ENCODE data around the gene POP4.
"Not testable (repeated sequence)": the region's sequence is repeated elsewhere in the genome, so short reads cannot be mapped to it uniquely, and the experiment has no call there.

POP4 gene

GRCh38 chr19:29625186-29625651 lies 19.1 kb downstream of the POP4 start:
- Histone ChIP-seq H3K4me1 (ENCODE audit: insufficient read depth, low read length) (no peaks in the 10 kb centered on the region; the same call in 1 of the 2 replicates), H3K9ac (ENCODE audit: low read depth, low read length) (peak overlapping the region; percentile 41; the same call in 1 of the 2 replicates), H3K36me3 (ENCODE audit: insufficient read depth, low read depth, low read length) (no peaks in the 10 kb centered on the region), H3K9me3 (ENCODE audit: insufficient read depth, low read depth, low read length) (no peaks in the 10 kb centered on the region), H3K4me3 (ENCODE audit: low read length) (no peak overlapping the region), H3K27ac (ENCODE audit: low read length) (no peak overlapping the region), H3K27me3 (ENCODE audit: insufficient read depth, low read length) (no peaks in the 10 kb centered on the region; the same call in 1 of the 2 replicates)

DNA sequence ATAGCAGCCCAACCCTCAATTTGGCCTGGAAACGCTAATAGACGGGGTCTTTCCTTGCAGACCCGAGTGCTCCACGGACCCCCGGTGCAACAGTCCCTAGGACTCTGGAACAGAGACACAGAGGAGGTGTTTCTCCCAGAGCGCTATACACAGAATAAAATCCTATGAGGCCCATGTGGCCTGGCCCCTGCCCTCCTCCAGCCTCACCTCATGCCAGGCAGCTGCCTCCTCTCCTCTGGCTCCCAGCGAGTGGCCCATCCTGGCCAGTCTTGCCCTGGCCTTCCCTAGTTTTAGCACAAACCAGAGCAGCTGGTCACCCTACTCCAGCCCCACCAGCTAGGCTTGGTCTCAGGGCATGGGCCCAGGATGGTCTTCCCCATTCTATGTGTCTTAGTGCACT lies 20.3 kb downstream of the POP4 start:
- no peaks in the 10 kb centered on the region for H3K36me3 ChIP-seq (ENCODE audit: insufficient read depth, low read depth, low read length)
- no peak overlapping the region for H3K9ac ChIP-seq (ENCODE audit: low read depth, low read length)
- no peaks in the 10 kb centered on the region for H3K27me3 ChIP-seq (ENCODE audit: insufficient read depth, low read length)
- no peak overlapping the region for H3K27ac ChIP-seq (ENCODE audit: low read length)
- no peaks in the 10 kb centered on the region for H3K9me3 ChIP-seq (ENCODE audit: insufficient read depth, low read depth, low read length)
- H3K4me1 ChIP-seq (ENCODE audit: insufficient read depth, low read length) = no peaks in the 10 kb centered on the region; the same call in 1 of the 2 replicates
- no peak overlapping the region for H3K4me3 ChIP-seq (ENCODE audit: low read length)

- not testable (repeated sequence) for H3K36me3 ChIP-seq (ENCODE audit: insufficient read depth, low read depth, low read length); H3K4me1 ChIP-seq (ENCODE audit: insufficient read depth, low read length); H3K9me3 ChIP-seq (ENCODE audit: insufficient read depth, low read depth, low read length)
These were observed 20.7 kb downstream of the POP4 start for GRCh38 chr19:29626832-29627231.

DNA sequence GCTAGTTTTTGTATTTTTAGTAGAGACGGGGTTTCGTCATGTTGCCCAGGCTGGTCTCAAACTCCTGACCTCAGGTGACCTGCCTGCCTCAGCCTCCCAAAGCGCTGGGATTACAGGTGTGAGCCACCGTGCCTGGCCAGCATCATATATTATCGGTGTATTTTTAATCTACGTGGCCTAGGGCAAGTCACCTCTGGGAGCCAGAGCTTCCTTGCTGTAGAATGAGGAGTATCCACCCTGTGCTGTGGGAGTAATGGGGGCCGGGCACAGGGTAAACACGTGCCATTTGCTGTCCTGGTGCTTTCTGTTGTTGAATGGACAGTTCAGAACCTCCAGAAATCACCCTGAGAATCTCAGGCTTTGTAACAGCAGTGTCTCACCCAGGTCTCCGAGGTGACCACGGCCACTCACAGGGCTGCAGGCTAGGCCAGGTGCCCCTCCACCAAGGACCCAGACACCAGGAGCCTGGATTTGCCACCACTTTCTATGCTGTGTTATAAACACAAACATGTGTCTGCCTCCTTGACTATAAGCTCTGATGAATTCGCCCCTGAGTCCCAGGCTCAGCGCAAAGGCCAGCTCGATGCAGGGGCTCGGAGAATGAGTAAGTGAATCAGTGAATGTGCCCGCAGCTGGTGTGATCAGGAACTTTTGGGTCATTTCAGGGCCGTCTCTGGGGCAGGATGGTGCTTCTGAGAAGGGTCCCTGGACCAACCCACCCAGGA lies 22.7 kb downstream of the POP4 start:
- Histone ChIP-seq H3K27me3 (ENCODE audit: insufficient read depth, low read length) (no peaks in the 10 kb centered on the region), H3K4me1 (ENCODE audit: insufficient read depth, low read length) (no peaks in the 10 kb centered on the region; the same call in 1 of the 2 replicates), H3K36me3 (ENCODE audit: insufficient read depth, low read depth, low read length) (no peaks in the 10 kb centered on the region), H3K4me3 (ENCODE audit: low read length) (no peak overlapping the region), H3K9me3 (ENCODE audit: insufficient read depth, low read depth, low read length) (no peaks in the 10 kb centered on the region), H3K27ac (ENCODE audit: low read length) (no peak overlapping the region), H3K9ac (ENCODE audit: low read depth, low read length) (no peak overlapping the region)

More at GRCh38 chr19:29626832-29627231, 20.7 kb downstream of the POP4 start:
- H3K9ac ChIP-seq (ENCODE audit: low read depth, low read length); H3K27me3 ChIP-seq (ENCODE audit: insufficient read depth, low read length); H3K4me3 ChIP-seq (ENCODE audit: low read length); H3K27ac ChIP-seq (ENCODE audit: low read length): not testable (repeated sequence)

DNA sequence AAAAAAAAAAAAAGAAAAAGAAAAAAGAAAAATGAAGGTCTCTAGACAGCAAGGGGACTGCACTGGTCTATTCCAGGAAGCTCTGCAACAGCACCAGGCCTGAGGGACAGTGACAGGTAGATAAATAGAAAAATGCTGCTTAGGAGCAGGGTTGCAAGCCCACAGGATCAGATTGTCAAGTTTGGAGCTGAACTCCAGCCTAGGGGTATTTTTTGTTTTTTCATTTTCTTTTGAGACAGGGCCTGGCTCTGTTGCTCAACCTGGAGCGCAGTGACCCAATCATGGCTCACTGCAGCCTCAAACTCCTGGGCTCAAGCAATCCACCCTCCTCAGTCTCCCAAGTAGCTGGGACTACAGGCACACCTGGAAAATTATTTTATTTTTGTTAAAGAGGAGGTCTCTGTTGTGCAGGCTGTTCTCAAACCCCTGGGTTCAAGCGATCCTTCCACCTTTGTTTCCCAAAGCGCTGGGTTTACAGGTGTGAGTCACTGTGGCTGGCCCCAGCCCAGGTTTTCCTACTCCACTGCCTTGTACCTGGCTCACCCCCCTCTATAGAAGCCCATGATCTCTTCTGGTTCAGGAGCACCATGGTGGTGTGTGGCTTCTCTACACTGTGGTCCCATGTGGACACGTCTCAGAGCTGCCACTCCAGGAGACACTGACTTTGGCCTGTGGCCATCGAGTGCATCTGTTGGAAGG lies 23.9 kb downstream of the POP4 start:
- Histone ChIP-seq H3K9ac (ENCODE audit: low read depth, low read length) (no peak overlapping the region), H3K27ac (ENCODE audit: low read length) (no peak overlapping the region), H3K4me3 (ENCODE audit: low read length) (no peak overlapping the region), H3K9me3 (ENCODE audit: insufficient read depth, low read depth, low read length) (no peaks in the 10 kb centered on the region), H3K36me3 (ENCODE audit: insufficient read depth, low read depth, low read length) (no peaks in the 10 kb centered on the region), H3K4me1 (ENCODE audit: insufficient read depth, low read length) (no peaks in the 10 kb centered on the region; the same call in 1 of the 2 replicates), H3K27me3 (ENCODE audit: insufficient read depth, low read length) (no peaks in the 10 kb centered on the region)

- Histone ChIP-seq H3K9ac (ENCODE audit: low read depth, low read length) (no peak overlapping the region), H3K4me1 (ENCODE audit: insufficient read depth, low read length) (no peaks in the 10 kb centered on the region; the same call in 1 of the 2 replicates), H3K27me3 (ENCODE audit: insufficient read depth, low read length) (no peaks in the 10 kb centered on the region), H3K27ac (ENCODE audit: low read length) (no peak overlapping the region), H3K9me3 (ENCODE audit: insufficient read depth, low read depth, low read length) (no peaks in the 10 kb centered on the region), H3K4me3 (ENCODE audit: low read length) (no peak overlapping the region), H3K36me3 (ENCODE audit: insufficient read depth, low read depth, low read length) (no peaks in the 10 kb centered on the region)
These were observed 24.6 kb downstream of the POP4 start for GRCh38 chr19:29630655-29631054.

GRCh38 chr19:29631450-29631849 lies 25.4 kb downstream of the POP4 start:
- Histone ChIP-seq H3K9me3 (ENCODE audit: insufficient read depth, low read depth, low read length) (no peaks in the 10 kb centered on the region), H3K4me1 (ENCODE audit: insufficient read depth, low read length) (no peaks in the 10 kb centered on the region), H3K36me3 (ENCODE audit: insufficient read depth, low read depth, low read length) (no peaks in the 10 kb centered on the region), H3K27ac (ENCODE audit: low read length) (no peak overlapping the region), H3K27me3 (ENCODE audit: insufficient read depth, low read length) (no peaks in the 10 kb centered on the region), H3K4me3 (ENCODE audit: low read length) (no peak overlapping the region), H3K9ac (ENCODE audit: low read depth, low read length) (no peak overlapping the region)

GRCh38 chr19:29634002-29634401 lies 27.9 kb downstream of the POP4 start:
- H3K36me3 ChIP-seq (ENCODE audit: insufficient read depth, low read depth, low read length) = no peaks in the 10 kb centered on the region
- H3K27me3 ChIP-seq (ENCODE audit: insufficient read depth, low read length) = no peaks in the 10 kb centered on the region
- no peaks in the 10 kb centered on the region for H3K4me1 ChIP-seq (ENCODE audit: insufficient read depth, low read length)
- H3K27ac ChIP-seq (ENCODE audit: low read length) = no peak overlapping the region
- H3K4me3 ChIP-seq (ENCODE audit: low read length) = no peak overlapping the region
- H3K9ac ChIP-seq (ENCODE audit: low read depth, low read length) = no peak overlapping the region
- H3K9me3 ChIP-seq (ENCODE audit: insufficient read depth, low read depth, low read length) = no peaks in the 10 kb centered on the region

- no peak overlapping the region for H3K4me3 ChIP-seq (ENCODE audit: low read length)
- H3K27ac ChIP-seq (ENCODE audit: low read length) = no peak overlapping the region
- no peak overlapping the region for H3K9ac ChIP-seq (ENCODE audit: low read depth, low read length)
- no peaks in the 10 kb centered on the region for H3K9me3 ChIP-seq (ENCODE audit: insufficient read depth, low read depth, low read length)
- H3K4me1 ChIP-seq (ENCODE audit: insufficient read depth, low read length) = no peaks in the 10 kb centered on the region
- H3K36me3 ChIP-seq (ENCODE audit: insufficient read depth, low read depth, low read length) = no peaks in the 10 kb centered on the region
- H3K27me3 ChIP-seq (ENCODE audit: insufficient read depth, low read length) = no peaks in the 10 kb centered on the region
These were observed 28.5 kb downstream of the POP4 start for GRCh38 chr19:29634423-29635130.

GRCh38 chr19:29635963-29636362 lies 29.9 kb downstream of the POP4 start:
- H3K9me3 ChIP-seq (ENCODE audit: insufficient read depth, low read depth, low read length) = no peaks in the 10 kb centered on the region
- no peaks in the 10 kb centered on the region for H3K27me3 ChIP-seq (ENCODE audit: insufficient read depth, low read length)
- no peaks in the 10 kb centered on the region for H3K4me1 ChIP-seq (ENCODE audit: insufficient read depth, low read length)
- H3K36me3 ChIP-seq (ENCODE audit: insufficient read depth, low read depth, low read length) = no peaks in the 10 kb centered on the region
- H3K9ac ChIP-seq (ENCODE audit: low read depth, low read length) = no peak overlapping the region
- no peak overlapping the region for H3K27ac ChIP-seq (ENCODE audit: low read length)
- no peak overlapping the region for H3K4me3 ChIP-seq (ENCODE audit: low read length)

GRCh38 chr19:29636553-29637360 lies 30.7 kb downstream of the POP4 start:
- no peaks in the 10 kb centered on the region for H3K4me1 ChIP-seq (ENCODE audit: insufficient read depth, low read length)
- H3K27ac ChIP-seq (ENCODE audit: low read length) = no peak overlapping the region
- H3K36me3 ChIP-seq (ENCODE audit: insufficient read depth, low read depth, low read length) = no peaks in the 10 kb centered on the region
- H3K4me3 ChIP-seq (ENCODE audit: low read length) = no peak overlapping the region
- no peak overlapping the region for H3K9ac ChIP-seq (ENCODE audit: low read depth, low read length)
- H3K27me3 ChIP-seq (ENCODE audit: insufficient read depth, low read length) = no peaks in the 10 kb centered on the region
- H3K9me3 ChIP-seq (ENCODE audit: insufficient read depth, low read depth, low read length) = no peaks in the 10 kb centered on the region

All from iPS-20b (cell line).